Stimulated activated CD4-positive, alpha-beta T cell treated with anti-CD3 and anti-CD28 coated beads, Interleukin-15, amount 100 ng/mL, for 1 hour (primary cell): ENCODE results near the gene PRSS57.

ENCODE experiments used
- DNase-seq, 2 donors: peaks; one replicate each; pipeline ENCODE4 v3.0.0-alpha.2; 2020; ENCODE audit warnings: low read depth in 1 of 2, low spot score in 1 of 2

Gene PRSS57

GRCh38 chr19:652467-653389 lies 42.5 kb downstream of the PRSS57 start:
- no peak for DNase-seq

GRCh38 chr19:651991-652390 lies 43.3 kb downstream of the PRSS57 start:
- no peak for DNase-seq

GRCh38 chr19:651114-651818 lies 44.0 kb downstream of the PRSS57 start:
- DNase-seq, result no peak

GRCh38 chr19:650121-650520 lies 45.1 kb downstream of the PRSS57 start:
- no peak for DNase-seq

- no peak for DNase-seq
These were observed 46.1 kb downstream of the PRSS57 start for GRCh38 chr19:648904-649801.

GRCh38 chr19:648305-648704 lies 46.9 kb downstream of the PRSS57 start:
- DNase-seq, result no peak

GRCh38 chr19:647566-648284 lies 47.5 kb downstream of the PRSS57 start:
- DNase-seq, result no peak

- DNase-seq, result no peak
These were observed 48.3 kb downstream of the PRSS57 start for GRCh38 chr19:646779-647565.

GRCh38 chr19:645912-646778 lies 49.1 kb downstream of the PRSS57 start:
- DNase-seq, result no peak

- no peak for DNase-seq
These were observed 50.5 kb downstream of the PRSS57 start for GRCh38 chr19:644789-645188.

GRCh38 chr19:644363-644762 lies 50.9 kb downstream of the PRSS57 start:
- no peak for DNase-seq

GRCh38 chr19:643736-644135 lies 51.5 kb downstream of the PRSS57 start:
- DNase-seq, result no peak

- no peak for DNase-seq
These were observed 52.2 kb downstream of the PRSS57 start for GRCh38 chr19:642767-643727.

- DNase-seq, result no peak
These were observed 53.5 kb downstream of the PRSS57 start for GRCh38 chr19:641702-642101.

GRCh38 chr19:640606-641189 lies 54.6 kb downstream of the PRSS57 start:
- no peak for DNase-seq

GRCh38 chr19:640161-640558 lies 55.1 kb downstream of the PRSS57 start:
- no peak for DNase-seq
